HG02884 (cell line): ENCODE measurements around the gene CLEC4G.
A peak's percentile ranks its signal among the peaks of the same experiment; 100 is the strongest.

Experiments used
- ATAC-seq: cut with Tn5 transposase; IDR thresholded peaks from one replicate; pipeline ENCODE4 v1.9.1; 2021; ENCODE audit warnings: mild to moderate bottlenecking, moderate library complexity; ENCODE audit not compliant: unreplicated experiment

Gene CLEC4G

DNA sequence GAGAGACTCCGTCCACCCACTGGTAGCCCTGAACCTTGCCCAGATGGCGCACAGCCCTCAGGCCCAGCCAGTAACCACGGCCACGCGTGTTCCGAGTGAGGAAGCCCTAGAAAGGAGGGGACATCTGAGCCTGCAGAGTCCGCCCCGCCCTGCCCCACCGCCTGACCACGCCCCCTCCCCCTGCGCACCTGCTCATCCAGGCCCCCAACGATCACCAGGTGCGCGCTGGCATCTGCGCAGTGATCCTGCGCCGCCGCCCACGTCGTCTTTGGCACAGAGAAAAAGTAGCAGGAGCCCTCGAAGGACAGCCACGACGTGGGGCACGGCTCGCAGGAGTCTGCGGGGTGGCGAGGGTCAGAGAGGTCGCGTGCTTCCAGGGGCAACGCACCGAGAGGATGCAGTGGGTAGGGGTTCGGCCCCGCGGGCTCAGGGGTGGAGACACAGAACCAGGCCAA, 2.1 kb downstream of the CLEC4G start:
- no peak for ATAC-seq

DNA sequence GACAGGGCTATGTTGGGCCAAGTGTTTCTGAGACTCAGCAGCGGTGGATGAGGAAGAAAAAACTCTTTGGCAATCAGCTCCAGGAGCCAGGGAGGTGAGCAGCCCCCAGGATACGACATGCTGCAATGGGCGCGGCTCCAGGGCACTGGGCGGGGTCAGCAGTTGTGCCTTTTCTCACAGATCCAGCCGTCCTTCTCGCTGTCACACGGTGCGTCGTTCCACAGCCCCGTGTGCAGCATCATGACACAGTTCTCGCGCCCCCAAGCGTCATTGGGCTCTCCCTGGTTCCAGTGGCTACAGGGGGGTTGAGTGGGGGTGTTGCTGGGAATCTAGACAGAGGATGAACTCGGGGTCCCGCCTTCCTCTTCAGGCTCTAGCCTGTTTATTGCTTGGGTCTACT, 2.7 kb downstream of the CLEC4G start:
- no peak for ATAC-seq

DNA sequence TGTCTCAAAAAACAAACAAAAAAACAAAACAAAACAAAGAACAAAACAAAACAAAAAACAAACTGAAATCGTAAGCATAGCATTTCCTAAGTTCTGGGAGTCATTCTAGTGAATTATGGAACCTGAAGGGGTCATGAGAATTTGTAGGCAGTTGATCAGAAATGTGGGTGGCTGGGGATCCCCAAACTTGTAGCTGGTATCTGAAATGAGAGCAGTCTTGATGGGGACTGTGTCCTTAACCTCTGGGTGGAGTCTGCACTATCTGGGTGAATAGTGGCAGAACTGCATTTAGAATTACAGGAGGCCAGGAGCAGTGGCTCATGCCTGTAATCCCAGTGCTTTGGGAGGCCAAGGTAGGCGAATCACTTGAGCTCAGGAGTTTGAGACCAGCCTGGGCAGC, 6.1 kb downstream of the CLEC4G start:
- no peak for ATAC-seq

DNA sequence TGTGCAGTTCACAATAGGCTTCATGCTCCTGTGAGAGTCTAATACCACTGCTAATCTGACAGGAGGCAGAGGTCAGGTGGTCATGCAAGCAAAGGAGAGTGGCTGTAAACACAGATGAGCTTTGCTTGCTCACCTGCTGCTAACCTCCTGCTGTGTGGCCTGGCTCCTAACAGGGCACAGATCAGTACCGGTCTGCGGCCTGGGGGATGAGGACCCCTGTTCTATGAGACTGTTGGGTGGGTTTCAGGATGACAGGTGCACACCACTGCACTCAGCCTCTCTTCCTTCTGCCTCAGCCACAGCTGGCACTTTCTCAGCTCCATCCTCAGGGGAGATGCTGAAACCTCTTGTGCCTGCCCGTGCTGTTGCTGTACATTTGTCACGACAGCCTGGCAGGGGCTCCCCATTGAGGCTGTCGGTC, 9.7 kb downstream of the CLEC4G start:
- ATAC-seq, result no peak

DNA sequence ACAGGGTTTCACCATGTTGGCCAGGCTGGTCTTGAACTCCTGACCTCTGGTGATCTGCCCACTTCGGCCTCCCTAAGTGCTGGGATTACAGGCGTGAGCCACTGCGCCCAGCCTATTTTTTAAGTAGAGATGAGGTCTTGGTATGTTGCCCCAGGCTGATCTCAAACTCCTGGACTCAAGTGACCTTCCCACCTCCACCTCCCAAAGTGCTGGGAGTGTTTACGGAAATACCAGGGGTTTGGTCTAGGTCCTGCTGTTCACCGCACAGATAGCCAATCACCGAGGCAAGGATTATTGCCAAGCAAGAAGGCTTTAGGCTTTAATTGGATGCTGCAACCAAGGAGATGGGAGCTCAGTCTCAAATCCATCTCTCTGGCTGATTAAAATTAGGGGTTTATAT, 11.6 kb downstream of the CLEC4G start:
- no peak for ATAC-seq

DNA sequence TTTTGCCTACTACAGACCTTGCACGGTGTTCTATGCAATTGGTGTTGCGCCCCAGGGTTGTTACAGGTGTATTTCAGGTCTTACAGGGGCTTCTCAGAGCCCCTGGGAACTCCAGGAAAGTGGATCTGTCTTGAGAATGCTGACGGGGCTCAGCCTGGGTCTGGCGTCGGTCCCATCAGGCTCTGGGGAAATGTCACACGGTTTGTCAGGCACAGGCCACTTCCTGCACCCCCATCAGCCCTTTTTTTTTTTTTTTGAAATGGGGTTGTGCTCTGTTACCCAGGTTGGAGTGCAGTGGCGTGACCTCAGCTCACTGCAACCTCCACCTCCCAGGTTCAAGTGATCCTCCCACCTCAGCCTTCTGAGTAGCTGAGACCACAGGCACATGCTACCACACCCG, 13.2 kb downstream of the CLEC4G start:
- no peak for ATAC-seq

DNA sequence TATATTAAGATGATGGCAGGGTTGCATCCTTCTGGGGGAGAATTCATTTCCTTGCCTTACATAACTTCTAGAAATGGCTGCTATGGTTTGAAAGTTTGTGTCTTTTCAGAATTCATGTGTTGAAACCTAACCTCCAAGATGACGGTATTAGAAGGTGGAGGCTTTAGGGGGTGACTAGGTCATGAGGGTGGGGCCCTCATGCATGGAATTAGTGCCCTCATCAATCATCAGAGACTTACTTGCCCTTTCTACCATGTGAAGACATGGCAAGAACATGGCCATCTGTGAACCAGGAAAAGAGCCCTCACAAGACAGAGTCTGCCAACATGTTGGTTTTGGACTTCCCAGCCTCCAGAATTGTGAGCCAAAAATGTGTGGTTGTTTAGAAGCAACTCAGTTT, 15.1 kb downstream of the CLEC4G start:
- ATAC-seq, result no peak

DNA sequence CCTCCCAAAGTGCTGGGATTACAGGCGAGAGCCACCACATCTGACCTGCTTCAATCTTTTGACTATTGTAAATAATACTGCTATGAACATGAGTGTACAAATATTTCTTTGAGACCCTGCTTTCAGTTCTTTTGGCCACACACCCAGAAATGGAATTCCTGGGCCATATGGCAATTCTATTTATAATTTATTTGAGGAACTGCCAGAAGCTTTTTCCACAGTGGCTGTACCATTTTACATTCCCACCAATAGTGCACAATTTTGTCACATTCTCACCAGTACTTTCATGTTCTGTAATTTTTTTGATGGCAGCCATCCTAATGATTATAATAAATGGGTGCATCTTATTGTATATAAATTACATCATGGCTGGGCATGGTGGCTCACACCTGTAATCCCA, 16.2 kb downstream of the CLEC4G start:
- no peak for ATAC-seq

DNA sequence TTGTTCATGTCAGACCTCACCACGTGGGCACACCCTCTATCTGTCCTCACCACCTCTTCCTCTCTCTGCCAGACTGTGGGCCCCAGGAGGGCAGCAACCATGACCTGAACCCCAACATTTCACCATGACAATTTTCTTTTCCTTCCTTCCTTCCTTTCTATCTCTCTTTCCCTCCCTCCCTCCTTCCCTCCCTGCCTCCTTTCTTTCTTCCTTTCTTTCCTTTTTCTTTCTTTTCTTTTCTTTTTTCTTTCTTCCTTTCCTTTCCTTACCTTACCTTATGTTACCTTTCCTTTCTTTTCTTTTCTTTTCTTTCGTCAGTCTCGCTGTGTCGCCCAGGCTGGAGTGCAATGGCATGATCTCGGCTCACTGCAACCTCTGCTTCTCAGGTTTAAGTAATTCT, 21.3 kb downstream of the CLEC4G start:
- no peak for ATAC-seq

DNA sequence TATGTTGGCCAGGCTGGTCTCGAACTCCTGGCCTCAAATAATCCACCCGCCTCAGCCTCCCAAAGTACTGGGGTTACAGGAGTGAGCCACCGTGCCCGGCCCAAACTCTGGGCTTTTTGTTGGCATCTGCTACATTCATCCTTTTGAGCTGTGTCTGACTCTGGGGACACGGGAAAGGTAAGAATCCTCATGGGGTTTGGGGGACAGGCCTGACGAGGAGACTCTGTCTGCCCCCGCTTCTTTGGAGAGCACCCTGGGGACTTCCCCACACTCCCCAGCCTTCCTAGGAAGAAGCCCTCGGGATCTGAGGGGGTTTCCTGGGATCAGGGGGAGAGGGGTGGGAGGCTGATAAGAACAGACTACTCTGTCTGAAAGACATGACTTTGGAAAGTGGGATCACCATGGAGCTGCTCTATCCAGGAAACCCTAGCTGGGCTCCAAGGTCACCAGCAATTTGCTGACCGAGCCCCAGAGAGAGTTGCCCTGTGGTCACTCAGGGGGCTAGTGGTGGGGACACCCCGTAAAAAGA, 21.9 kb downstream of the CLEC4G start:
- no peak for ATAC-seq

DNA sequence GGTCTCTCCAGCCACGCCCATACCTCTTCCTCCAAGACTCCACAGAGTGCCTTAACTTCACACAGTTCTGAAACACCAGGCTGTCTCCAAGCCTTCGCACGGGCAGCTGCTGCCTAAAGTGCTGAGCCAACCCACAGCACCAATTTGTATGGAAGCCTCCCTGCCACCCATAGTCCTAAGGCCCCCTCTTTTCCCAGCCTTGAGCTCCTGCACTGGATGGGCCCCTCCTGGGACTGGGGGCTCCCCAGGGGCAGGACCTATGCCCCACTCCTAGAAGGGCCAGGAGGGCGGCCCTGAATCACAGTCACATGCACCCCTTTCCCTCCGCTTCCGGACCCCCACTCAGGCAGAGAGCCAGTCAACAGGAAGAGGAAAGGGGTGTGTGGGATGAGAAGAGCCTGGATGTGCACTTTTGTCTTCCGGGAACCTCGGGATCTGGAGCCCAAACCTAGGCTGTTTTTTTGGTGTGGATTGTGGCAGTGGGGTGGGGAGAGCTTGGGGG, 24.9 kb downstream of the CLEC4G start:
- ATAC-seq, result no peak

DNA sequence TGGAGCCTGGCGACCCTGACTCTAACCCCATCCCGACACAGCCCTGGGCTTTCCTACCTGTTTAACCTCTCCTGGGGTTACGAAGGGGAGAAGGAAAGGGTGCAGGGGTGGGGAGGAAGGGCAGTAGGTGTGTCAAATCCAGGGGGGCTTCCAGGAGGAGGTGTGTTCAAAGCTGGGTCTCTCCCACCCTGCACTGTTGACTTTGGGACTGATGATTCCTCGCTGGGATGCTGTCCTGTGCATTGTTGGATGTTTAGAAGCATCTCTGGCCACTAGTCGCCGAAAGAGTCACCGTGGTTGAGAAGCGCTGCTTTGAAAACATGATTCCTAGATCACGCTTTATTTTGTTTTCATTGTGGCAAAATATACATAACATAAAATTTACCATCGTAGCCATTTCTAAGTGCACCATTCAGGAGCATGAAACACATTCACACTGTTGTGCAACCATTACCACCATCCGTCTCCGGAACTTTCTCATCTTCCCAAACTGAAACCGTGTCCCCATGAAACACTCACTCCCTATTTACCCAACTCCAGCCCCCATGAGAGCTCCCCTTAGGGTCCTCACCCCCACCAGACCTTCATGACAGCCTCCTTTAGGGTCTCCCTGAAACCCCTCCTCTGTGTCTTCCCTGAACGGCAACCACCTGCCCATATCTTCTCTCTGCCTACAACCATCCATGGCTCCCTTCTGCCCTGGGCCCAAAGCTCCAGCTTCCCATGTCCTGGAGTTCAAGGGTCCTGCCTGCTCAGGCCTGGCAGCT, 25.5 kb downstream of the CLEC4G start:
- ATAC-seq, result no peak

DNA sequence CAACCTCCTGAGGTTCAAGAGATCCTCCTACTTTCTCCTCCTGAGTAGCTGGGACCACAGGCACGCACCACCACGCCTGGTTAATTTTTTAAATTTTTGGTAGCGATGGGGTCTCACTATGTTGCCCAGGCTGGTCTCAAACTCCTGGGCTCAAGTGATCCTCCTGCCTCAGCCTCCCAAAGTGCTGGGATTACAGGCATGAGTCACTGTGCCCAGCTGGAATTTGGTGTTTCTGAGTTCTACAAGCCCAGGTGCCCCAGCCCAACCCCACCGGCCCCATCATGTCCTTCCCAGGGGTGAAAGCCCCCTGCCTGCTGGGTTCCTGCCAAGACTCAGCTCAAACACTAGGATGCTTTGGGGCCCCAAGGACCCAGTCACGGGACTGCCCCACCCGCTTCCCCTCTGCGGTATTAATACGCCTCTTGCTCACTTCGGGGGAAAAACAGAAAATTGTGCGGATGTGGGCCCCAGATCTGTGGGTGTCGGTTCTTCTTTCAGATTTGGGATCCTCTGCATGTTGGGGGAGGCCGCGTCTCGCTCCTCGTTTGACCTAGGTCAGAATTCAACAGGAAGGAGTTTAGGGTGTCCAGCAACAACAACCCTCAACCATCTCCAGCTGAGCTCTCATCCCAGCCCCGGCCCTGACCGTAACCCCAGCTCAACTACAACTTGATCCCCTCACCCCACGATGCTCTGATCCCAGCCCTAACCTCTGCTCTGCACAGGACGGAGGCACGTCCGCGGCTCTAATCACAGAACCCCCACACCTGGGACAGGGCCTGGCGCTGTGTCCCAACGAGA, 26.3 kb downstream of the CLEC4G start:
- ATAC-seq, result peak; percentile 41

DNA sequence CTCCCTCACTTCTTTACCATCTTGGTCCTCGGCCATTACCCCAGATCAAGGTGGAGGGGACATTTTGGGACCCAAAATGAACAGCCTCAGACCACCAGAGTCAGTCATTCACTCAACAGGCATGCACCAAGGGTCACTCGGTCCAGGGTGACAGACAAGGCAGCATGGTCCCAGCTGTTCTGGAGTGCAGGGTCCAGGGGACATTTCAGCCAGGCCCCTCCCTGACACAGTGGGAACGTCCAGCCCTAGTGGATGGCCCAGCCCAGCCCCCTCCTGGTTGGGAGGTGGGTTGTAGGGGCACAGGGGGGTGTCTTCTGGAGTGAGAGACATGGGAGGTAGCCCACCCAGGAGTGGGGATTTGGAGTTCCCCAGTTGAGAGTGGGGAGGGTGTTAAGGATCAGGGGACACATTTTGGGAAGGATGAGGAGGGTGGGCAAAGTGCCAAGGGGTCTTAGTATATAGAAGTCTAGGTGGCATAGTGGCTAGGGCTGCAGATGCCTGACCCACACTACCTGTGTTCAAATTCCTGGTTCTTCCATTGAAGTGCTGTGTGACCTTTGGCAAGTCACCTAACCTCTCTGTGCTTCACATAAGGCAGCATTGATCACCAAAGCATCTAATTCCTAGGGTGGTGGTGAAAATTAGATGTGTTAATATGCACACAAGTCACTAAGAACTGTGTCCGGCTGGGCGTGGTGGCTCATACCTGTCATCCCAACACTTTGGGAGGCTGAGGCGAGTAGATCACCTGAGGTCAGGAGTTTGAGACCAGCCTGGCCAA, 27.4 kb downstream of the CLEC4G start:
- no peak for ATAC-seq

DNA sequence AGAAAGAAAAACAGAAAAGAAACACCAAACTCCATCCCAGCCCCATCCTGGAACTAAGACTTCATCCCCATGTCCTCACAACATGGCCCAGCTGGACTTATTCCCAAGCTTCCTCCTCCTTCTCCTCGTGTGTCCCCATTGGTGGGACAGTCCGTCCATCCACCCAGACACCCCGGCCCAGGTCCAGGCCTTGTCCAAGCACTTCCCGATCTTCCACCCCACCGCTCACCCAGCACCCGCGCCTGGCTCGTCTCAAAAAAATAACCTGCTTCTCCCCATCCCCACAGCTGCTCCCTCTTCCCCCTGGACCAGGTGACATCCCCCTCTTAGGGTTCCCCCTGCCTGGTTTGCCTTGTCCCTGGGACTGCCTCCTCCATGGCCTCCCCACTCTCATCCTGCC, 28.6 kb downstream of the CLEC4G start:
- ATAC-seq, result no peak

DNA sequence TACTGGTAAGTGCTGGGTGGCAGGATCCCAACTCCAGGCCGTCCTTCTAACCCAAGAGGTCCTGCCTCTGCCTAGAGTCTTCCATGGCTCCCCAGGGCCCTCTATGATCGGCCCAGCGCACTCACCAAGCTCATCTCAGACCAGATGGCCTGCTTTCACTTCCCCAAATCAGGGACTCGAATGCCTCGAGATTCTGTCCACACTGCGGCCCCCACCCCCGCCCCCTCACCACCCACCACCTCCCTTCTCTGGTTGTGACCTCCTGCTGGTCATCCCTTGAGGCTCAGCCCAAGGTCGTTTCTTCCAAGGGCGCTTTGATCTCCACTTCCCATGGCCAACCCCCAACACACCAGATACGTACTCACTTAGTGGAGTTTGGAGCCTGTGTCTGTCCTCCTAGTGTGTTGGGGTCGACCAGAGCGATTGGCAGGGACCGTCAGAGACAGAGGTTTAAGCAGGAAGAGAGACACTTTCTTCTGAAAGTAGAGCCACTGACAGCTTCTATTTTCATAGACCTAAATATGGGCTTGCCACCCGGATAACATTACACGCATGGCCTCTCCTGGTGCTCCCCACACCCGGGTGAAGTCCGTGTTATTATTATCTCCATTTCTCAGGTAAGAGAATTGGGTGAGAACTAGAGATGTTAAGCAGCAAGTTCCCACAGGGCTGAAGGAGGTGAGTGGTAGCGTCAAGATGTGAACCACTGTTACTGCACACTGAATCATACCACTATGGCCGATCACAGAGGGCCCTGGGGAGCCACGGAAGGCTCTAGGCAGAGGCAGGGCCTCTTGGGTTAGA, 30.1 kb downstream of the CLEC4G start, which contains the start of gene FCER2:
Gene FCER2 (minus strand): TSS at position 478 of the 804 bp plus-strand sequence. CDS start 2,371 bp downstream, outside the sequence.
- no peak for ATAC-seq

DNA sequence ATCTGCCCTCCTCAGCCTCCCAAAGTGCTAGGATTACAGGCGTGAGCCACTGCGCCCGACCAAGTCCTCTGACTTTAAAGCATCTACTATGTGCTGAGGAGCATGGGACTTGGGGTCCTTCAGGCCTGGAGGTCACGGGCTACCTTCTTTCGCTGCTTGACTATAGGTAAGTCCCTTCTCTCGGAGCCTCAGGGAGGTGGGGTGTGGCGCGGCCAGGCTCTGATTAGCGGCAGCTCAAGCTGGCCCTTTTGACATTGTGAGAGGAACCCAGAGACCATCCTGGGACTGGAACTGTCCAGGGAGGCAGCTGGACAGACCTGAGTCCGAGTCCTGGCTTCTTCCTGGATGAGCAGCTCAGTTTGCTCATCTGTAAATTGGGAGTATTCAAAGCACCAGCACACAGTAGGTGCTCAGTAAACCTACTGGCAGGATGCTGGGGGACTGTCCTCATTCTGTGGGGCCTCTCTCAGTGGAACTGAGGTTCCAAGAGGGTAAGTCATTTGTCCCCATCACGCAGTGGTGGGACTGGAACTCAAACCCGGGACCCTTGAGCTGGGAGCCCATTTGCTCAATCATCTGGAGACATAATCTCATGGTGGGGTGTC, 30.8 kb downstream of the CLEC4G start:
- no peak for ATAC-seq

DNA sequence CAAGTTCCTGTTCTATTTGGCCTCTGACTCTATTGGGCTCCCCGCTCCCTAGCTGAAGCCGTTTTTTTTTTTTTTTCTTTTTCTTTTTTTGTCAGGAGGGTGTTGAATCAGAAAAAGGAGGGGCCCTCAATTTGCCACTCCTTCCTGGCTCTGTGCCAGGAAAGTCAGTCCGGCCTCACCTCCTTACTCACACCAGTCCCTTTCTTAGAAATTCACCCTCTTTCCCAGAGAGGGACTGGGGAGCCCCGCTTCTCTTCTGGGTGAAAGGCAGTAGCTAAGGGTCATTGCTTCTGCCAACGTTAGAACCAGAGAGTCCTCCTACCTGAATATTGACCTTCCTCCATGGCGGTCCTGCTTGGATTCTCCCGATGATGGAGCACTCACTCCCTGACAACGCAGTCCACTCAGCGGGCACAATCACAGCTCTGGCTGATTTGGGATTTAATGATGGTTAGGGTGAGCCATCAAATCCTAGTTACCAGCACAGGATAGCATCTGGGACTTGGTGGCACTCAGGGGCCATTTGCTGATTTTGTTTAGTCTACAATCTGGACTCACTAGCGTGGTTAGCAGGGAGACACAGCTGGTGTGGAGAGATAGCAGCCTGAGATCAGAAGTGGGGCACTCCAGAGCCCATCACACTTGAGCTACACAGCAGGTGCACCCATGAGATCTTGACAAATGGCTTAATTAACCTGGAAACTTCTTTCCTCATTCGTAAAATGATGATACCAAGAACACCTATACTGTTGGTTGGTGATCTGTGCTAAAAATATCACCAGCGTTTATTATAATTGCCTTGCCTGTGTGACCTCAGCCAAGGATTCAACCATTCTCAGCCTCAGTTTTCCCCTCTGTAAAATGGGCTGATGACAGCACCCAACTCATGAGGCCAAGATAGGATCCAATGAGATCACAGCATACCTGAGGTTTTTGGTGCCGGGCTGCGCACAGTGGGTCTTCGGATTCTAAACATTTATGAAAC, 32.2 kb downstream of the CLEC4G start:
- ATAC-seq, result no peak
